Muscle of leg (tissue), 11 donors: ENCODE measurements around the gene SLC22A23. TPM values are rescaled to one million over a fixed set of nuclear protein-coding genes. Genes with fewer than 3 reads are reported as not detected.

Experiments
- DNase-seq: peaks from one replicate; pipeline ENCODE4 v3.0.0; 2013
- H3K27ac ChIP-seq: one replicate; pipeline ENCODE4 v1.5.1; 2013; ENCODE audit warnings: mild to moderate bottlenecking, low read length, control low read depth
- H3K27me3 ChIP-seq: one replicate; pipeline ENCODE4 v1.6.1; 2013; ENCODE audit warnings: low read length; ENCODE audit not compliant: control insufficient read depth, insufficient read depth
- H3K36me3 ChIP-seq: one replicate; pipeline ENCODE4 v1.6.1; 2013; ENCODE audit warnings: low read length; ENCODE audit not compliant: control insufficient read depth, insufficient read depth
- H3K4me1 ChIP-seq: one replicate; pipeline ENCODE4 v1.6.1; 2013; ENCODE audit warnings: low read length; ENCODE audit not compliant: control insufficient read depth, insufficient read depth
- H3K4me3 ChIP-seq: one replicate; pipeline ENCODE4 v1.5.1; 2013; ENCODE audit warnings: low read length, control low read depth
- H3K9me3 ChIP-seq: replicated peaks from 2 replicates; pipeline ENCODE4 v1.6.1; 2013; ENCODE audit warnings: low read depth, low read length; ENCODE audit not compliant: control insufficient read depth
- WGBS: methylation state at CpG from one replicate; pipeline ENCODE4 v1.1.5; 2013; ENCODE audit warnings: missing lambda C conversion rate; ENCODE audit not compliant: insufficient coverage; 5-methylcytosine and 5-hydroxymethylcytosine counted together
- polyA plus RNA-seq, 8 donors: library from polyadenylated mRNA; unstranded; fragments of 120-200 nt; gene quantifications; one replicate each; pipeline versions ENCODE4 v1.2.1 to v1.2.3, GENCODE V29; 2013; ENCODE audit warnings: inconsistent platforms in 1 of 8, low replicate concordance in 1 of 8; ENCODE audit not compliant: insufficient read length in 8 of 8, insufficient read depth in 1 of 8
- total RNA-seq: library from RNA; stranded (reverse); fragments of 120-200 nt; gene quantifications from one replicate; pipeline ENCODE4 v1.2.4, GENCODE V29; 2013

Gene SLC22A23
- total and polyA plus RNA-seq, 9 donors = 1.1 to 6.2 (median 2.7) TPM

- Histone ChIP-seq H3K36me3 (peaks cover 24% of the 10 kb centered on the region), H3K27me3 (peaks cover 6% of the 10 kb centered on the region), H3K9me3 (no peaks in the 10 kb centered on the region), H3K4me3 (no peak overlapping the region), H3K4me1 (peaks cover 52% of the 10 kb centered on the region), H3K27ac (no peak overlapping the region)
- no peak for DNase-seq
- WGBS = 46% methylated on average over 9 of the region's 17 CpGs
These were observed 195.9 kb downstream of the SLC22A23 start for GRCh38 chr6:3260772-3261517.

GRCh38 chr6:3260296-3260695 lies 196.6 kb downstream of the SLC22A23 start:
- WGBS = 78% methylated on average over 7 of the region's 14 CpGs
- no peak overlapping the region for H3K27ac ChIP-seq
- peaks cover 46% of the 10 kb centered on the region for H3K4me1 ChIP-seq
- peaks cover 6% of the 10 kb centered on the region for H3K27me3 ChIP-seq
- H3K4me3 ChIP-seq = no peak overlapping the region
- peaks cover 19% of the 10 kb centered on the region for H3K36me3 ChIP-seq
- H3K9me3 ChIP-seq = no peaks in the 10 kb centered on the region
- no peak for DNase-seq

GRCh38 chr6:3259491-3259958 lies 197.3 kb downstream of the SLC22A23 start:
- WGBS = 0% methylated on average over 14 of the region's 21 CpGs
- no peaks in the 10 kb centered on the region for H3K9me3 ChIP-seq
- H3K27me3 ChIP-seq = peaks cover 6% of the 10 kb centered on the region
- peak overlapping the region; percentile 72 for H3K27ac ChIP-seq
- H3K4me1 ChIP-seq = peaks cover 40% of the 10 kb centered on the region
- DNase-seq = peak; percentile 59
- H3K36me3 ChIP-seq = peaks cover 13% of the 10 kb centered on the region
- H3K4me3 ChIP-seq = peak overlapping the region; percentile 80

- H3K27ac ChIP-seq = peak within 1 kb of the TSS; percentile 72
- no peaks in the 10 kb centered on the region for H3K9me3 ChIP-seq
- H3K36me3 ChIP-seq = peaks cover 8% of the 10 kb centered on the region
- DNase-seq = peak; percentile 95
- H3K4me3 ChIP-seq = peak within 1 kb of the TSS; percentile 80
- peaks cover 6% of the 10 kb centered on the region for H3K27me3 ChIP-seq
- under 1% methylated on average over 80 of the region's 80 CpGs for WGBS
- H3K4me1 ChIP-seq = peaks cover 33% of the 10 kb centered on the region
These were observed 197.9 kb downstream of the SLC22A23 start, which contains the start of gene PSMG4 for GRCh38 chr6:3258720-3259490. Gene PSMG4, plus strand, starts transcription at chr6:3258947. Its CDS starts 76 bp downstream, at chr6:3259023.

GRCh38 chr6:3258201-3258600 lies 198.6 kb downstream of the SLC22A23 start:
- WGBS = 33% methylated on average over 3 of the region's 12 CpGs
- no peaks in the 10 kb centered on the region for H3K9me3 ChIP-seq
- H3K4me3 ChIP-seq = peak overlapping the region; percentile 80
- H3K36me3 ChIP-seq = peaks cover under 1% of the 10 kb centered on the region
- no peak for DNase-seq
- H3K27ac ChIP-seq = no peak overlapping the region
- peaks cover 6% of the 10 kb centered on the region for H3K27me3 ChIP-seq
- peaks cover 31% of the 10 kb centered on the region for H3K4me1 ChIP-seq

GRCh38 chr6:3253597-3253961 lies 203.3 kb downstream of the SLC22A23 start:
- Histone ChIP-seq H3K4me1 (peaks cover 32% of the 10 kb centered on the region), H3K27ac (no peak overlapping the region), H3K27me3 (peaks cover 13% of the 10 kb centered on the region), H3K4me3 (no peak overlapping the region), H3K36me3 (no peaks in the 10 kb centered on the region), H3K9me3 (no peaks in the 10 kb centered on the region)
- 96% methylated on average over 38 of the region's 40 CpGs for WGBS
- DNase-seq = no peak

GRCh38 chr6:3252861-3253596 lies 203.8 kb downstream of the SLC22A23 start:
- Histone ChIP-seq H3K27me3 (peaks cover 13% of the 10 kb centered on the region), H3K4me1 (peaks cover 33% of the 10 kb centered on the region), H3K9me3 (no peaks in the 10 kb centered on the region), H3K4me3 (no peak overlapping the region), H3K36me3 (no peaks in the 10 kb centered on the region), H3K27ac (no peak overlapping the region)
- no peak for DNase-seq
- 92% methylated on average over 18 of the region's 22 CpGs for WGBS

- WGBS = 69% methylated on average over 10 of the region's 10 CpGs
- Histone ChIP-seq H3K36me3 (no peaks in the 10 kb centered on the region), H3K27ac (no peak overlapping the region), H3K9me3 (no peaks in the 10 kb centered on the region), H3K4me1 (peaks cover 40% of the 10 kb centered on the region), H3K4me3 (no peak overlapping the region), H3K27me3 (peaks cover 13% of the 10 kb centered on the region)
- DNase-seq = no peak
These were observed 204.5 kb downstream of the SLC22A23 start for GRCh38 chr6:3252369-3252768.

- peak; percentile 87 for DNase-seq
- Histone ChIP-seq H3K36me3 (no peaks in the 10 kb centered on the region), H3K4me1 (peaks cover 44% of the 10 kb centered on the region), H3K4me3 (no peak overlapping the region), H3K27ac (peak overlapping the region; percentile 47), H3K9me3 (no peaks in the 10 kb centered on the region), H3K27me3 (peaks cover 10% of the 10 kb centered on the region)
- 0% methylated on average over 5 of the region's 20 CpGs for WGBS
These were observed 205.2 kb downstream of the SLC22A23 start for GRCh38 chr6:3251462-3252314.
